KOPT-K1 (cell line): ENCODE data around the gene HMG20A.

ENCODE experiments used
- H3K27ac ChIP-seq: fragments of 200-600 bp; sonication (generic); 2 replicates; pipeline ENCODE4 v1.5.1; 2016; ENCODE audit warnings: antibody characterized with exemption, mild to moderate bottlenecking, low read depth, low read length; ENCODE audit not compliant: poor library complexity, severe bottlenecking
- H3K36me3 ChIP-seq: fragments of 200-600 bp; sonication (generic); 2 replicates; pipeline ENCODE4 v1.5.1; 2017; ENCODE audit warnings: antibody characterized with exemption, mild to moderate bottlenecking, low read length, moderate library complexity; ENCODE audit not compliant: insufficient read depth
- H3K9me3 ChIP-seq: fragments of 200-600 bp; sonication (generic); 2 replicates; pipeline ENCODE4 v1.5.1; 2017; ENCODE audit warnings: antibody characterized with exemption, low read length, mild to moderate bottlenecking; ENCODE audit not compliant: insufficient read depth, poor library complexity, severe bottlenecking

The HMG20A gene

DNA sequence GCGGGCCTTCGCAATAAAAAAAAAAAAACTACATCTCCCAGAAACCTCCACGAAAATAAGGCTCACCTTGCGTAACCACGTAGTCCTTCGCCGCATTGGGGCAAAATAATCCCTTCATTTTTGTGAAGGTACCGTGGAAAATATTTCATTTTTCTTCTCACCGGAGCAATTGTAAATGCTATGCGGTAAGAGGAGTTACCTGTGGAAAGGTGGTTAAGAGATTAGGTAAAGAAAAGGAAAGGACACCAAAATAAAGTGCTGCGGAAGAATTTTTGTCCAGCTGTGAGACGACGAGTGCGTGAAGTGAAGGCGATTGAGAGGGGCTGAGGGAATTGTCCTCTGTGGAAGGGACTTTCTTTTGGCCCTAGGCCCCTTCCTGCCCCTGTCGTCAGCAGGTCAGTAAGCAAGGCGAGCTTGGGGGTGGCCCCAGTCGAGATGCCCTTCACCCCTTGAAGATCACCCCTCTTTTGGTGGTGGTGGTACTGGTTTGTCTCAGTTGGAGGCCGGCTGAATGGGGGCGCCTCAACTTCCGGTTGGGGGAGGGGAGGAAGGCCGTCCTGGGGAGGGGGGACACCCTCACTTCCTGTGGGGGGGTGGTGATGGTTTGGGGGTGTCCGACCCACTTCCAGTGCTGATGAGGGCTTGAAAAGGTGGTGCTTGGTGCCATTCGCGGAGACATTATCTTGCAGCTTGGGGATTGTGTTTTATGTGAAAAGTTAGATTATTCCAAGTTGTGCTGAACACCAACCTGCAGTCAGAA lies at the start of gene HMG20A:
Gene HMG20A (plus strand): TSS at position 279 of the 760 bp plus-strand sequence. CDS start 37,520 bp downstream, outside the sequence.
- H3K27ac ChIP-seq, result peak within 1 kb of the TSS; percentile 85
- no peaks in the 10 kb centered on the region for H3K9me3 ChIP-seq
- H3K36me3 ChIP-seq, result no peaks in the 10 kb centered on the region

GRCh38 chr15:77371850-77372563 lies 48.7 kb upstream of the HMG20A start:
- Histone ChIP-seq H3K27ac (no peak overlapping the region), H3K36me3 (no peaks in the 10 kb centered on the region), H3K9me3 (no peaks in the 10 kb centered on the region)

DNA sequence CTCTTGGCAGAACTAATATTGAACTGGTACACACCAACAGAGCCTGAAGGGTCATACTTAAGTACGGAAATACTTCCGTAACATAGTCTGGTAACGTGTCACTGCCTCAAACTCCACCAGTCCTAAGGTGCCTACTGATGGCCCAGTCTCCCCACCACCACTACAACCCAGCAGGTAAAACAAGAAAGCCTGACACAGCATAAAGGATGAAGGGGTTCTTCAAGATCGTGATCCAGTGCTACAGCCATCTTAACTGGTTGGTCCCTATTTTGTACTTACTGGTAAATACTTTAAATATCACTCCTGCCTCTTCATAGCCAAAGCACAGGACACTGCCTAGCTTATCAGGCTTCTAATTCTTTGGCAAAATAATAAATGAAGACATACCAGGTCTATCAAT lies 47.2 kb upstream of the HMG20A start:
- H3K36me3 ChIP-seq, result no peaks in the 10 kb centered on the region
- H3K9me3 ChIP-seq, result no peaks in the 10 kb centered on the region
- no peak overlapping the region for H3K27ac ChIP-seq

DNA sequence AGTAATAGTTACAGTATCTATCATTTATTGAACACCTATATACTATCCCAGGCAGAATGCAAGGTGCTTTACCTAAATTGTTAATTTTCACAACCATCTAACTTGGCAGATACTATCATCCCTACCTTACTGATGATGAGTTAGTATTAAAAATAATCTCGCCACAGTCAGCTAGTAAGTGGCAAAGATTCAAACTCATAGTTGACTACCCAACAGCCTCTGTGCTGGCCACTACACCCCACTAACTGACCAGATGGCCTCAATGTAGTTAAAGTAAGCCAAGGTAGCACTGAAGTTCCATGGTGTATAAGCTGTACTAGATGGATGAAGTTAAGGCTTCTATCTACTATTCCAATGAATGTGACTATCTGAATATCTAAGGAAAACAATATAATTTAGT lies 45.6 kb upstream of the HMG20A start:
- Histone ChIP-seq H3K9me3 (no peaks in the 10 kb centered on the region), H3K36me3 (no peaks in the 10 kb centered on the region), H3K27ac (no peak overlapping the region)

DNA sequence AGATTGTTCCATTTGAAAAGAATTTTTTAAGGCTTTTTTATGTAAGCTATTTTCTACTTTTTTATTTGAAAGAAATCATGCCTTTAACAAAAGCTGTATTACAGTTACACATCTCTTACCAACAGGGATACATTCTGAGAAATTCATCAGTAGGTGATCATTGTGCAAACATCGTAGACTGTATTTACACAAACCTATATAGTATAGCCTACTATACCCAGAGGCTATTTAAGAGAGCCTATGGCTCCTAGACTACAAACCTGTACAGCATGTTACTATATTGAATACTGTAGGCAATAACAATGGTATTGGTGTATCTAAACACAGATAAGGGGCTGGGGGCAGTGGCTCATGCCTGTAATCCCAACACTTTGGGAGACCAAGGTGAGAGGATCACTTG lies 43.9 kb upstream of the HMG20A start:
- Histone ChIP-seq H3K9me3 (no peaks in the 10 kb centered on the region), H3K36me3 (no peaks in the 10 kb centered on the region), H3K27ac (no peak overlapping the region)

DNA sequence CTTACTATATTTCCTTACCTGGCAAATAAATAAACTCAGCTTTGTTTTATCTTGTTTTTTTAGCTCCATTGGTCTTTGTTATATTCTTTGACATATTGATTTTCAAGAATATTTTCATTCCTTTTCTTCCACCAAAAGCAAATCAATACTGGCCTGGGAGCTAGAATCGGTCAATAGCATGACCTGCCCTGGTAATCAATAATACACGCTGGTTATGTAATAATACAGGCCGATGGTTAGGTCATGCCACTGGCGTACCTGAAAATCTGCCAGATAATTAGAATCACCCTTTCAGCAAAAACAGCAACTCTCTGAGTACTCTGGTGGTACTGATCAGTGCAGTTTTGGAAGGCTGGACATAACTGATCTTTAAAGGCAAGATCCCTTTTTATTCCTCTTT lies 40.7 kb upstream of the HMG20A start:
- H3K9me3 ChIP-seq, result no peaks in the 10 kb centered on the region

DNA sequence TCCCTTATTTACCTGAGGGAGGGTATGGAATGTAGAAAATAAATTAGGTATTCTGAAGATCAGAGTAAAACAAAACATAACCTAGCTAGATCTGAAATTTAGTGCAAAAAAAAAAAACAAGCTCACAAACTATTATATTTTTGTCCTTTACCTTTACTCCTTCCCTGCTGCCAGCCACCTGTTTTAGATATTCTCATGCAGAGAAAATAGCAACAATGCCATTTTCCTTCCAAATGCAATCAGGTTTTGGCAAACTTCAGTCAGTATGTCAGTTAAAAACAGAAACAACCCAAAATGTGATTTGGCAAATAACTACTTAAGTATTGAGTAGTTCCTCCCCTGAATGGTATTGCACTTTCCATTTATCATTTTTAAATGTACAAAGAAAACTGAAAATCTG lies 36.6 kb upstream of the HMG20A start:
- no peak overlapping the region for H3K27ac ChIP-seq
- no peaks in the 10 kb centered on the region for H3K36me3 ChIP-seq
- no peaks in the 10 kb centered on the region for H3K9me3 ChIP-seq

More for the DNA sequence above, 40.7 kb upstream of the HMG20A start:
- Histone ChIP-seq H3K27ac (no peak overlapping the region), H3K36me3 (no peaks in the 10 kb centered on the region)

DNA sequence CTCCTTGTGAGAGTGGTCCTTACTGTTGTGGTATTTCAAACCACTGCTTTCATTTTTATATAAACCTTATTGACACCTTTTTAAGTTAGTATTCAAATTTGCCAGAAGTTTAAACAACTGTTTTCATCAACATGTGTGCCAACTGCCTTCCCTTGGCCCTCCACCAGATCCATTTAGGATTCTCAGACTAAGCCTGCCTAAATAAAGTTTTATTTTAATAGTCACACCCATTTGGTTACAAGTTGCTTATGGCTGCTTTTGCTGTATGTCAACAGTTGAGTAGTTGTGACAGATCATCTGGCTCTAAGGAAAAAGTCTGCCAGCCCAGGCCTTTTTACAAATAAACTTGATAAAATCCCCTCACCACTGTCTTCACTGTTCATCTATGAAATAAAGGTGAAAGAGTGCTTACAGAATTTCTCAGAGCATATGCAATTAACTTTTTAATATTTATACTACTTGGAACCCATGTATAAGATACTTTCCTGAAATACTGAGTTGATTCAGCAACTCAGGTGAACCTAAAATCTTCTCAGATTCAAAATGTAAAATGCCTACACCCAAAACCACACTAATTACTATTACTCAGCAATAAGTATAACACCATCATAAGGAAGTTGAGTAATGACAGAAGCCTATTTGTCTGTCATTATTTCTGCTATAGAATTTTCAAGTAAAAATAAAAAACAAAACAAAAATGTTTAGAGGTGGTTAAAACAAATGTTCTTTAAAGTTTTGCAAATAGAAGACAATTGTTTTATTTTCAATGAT lies 35.9 kb upstream of the HMG20A start:
- no peaks in the 10 kb centered on the region for H3K36me3 ChIP-seq
- no peak overlapping the region for H3K27ac ChIP-seq

GRCh38 chr15:77386626-77387025 lies 34.1 kb upstream of the HMG20A start:
- Histone ChIP-seq H3K9me3 (no peaks in the 10 kb centered on the region), H3K27ac (no peak overlapping the region), H3K36me3 (no peaks in the 10 kb centered on the region)

More for the DNA sequence above, 35.9 kb upstream of the HMG20A start:
- H3K9me3 ChIP-seq, result no peaks in the 10 kb centered on the region

DNA sequence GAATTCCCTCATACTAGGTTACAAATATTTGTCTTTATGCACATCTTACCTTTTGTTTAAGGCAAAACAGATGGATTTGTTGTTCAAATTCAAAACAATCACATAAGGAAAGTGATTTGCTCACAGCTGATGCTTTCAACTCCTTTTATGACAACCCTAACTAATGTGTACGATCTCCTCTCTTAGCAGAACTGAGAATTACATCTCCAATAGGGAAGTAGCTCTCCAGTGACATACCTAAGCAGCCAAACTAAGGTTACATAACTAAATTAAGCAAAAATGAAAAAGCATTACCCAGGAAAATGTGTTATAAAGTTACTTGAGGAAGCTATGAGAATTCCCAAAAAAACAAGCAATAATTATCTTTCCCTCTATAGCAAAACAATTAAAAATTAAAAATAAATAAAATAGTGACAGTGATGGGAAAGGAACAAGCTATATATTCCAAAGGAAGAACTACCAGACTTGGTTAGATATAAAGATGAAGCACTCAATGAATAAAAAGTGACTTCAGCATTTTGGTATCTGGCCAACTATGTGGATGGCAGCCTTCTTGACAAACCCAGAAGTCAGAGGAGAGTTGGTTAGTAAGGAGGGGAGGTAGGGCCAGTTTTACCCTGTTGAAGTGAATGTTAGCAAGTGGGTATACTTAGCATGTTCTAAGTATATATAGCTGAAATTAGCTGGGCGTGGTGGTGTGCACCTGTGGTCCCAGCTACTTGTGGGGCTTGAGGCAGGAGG lies 33.2 kb upstream of the HMG20A start:
- Histone ChIP-seq H3K36me3 (no peaks in the 10 kb centered on the region), H3K27ac (no peak overlapping the region), H3K9me3 (no peaks in the 10 kb centered on the region)

- no peaks in the 10 kb centered on the region for H3K36me3 ChIP-seq
- peaks cover 15% of the 10 kb centered on the region for H3K9me3 ChIP-seq
- no peak overlapping the region for H3K27ac ChIP-seq
Observed at GRCh38 chr15:77391372-77391951, 29.2 kb upstream of the HMG20A start.

GRCh38 chr15:77392762-77393470 lies 27.8 kb upstream of the HMG20A start:
- no peak overlapping the region for H3K27ac ChIP-seq
- peaks cover 15% of the 10 kb centered on the region for H3K9me3 ChIP-seq
- no peaks in the 10 kb centered on the region for H3K36me3 ChIP-seq

DNA sequence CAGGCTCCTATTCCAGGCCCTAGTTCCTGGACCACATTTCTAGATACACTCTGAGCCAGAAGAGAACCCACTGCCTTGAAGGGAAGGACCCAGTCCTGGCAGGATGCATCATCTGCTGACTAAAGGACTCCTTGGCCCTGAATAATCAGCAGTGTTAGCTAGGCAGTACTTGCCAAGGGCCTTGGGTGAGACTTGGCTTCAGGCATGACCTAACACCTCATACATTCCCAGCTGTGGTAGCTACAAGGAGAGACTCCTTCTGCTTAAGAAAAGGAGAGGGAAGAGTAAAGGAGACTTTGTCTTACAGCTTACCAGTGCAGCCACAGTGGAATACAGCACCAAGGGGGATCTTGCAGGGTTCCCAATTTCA lies 27.2 kb upstream of the HMG20A start:
- Histone ChIP-seq H3K36me3 (no peaks in the 10 kb centered on the region), H3K9me3 (peaks cover 19% of the 10 kb centered on the region), H3K27ac (no peak overlapping the region)
